ENCODE data around the gene NDRG2.

NDRG2 gene

DNA sequence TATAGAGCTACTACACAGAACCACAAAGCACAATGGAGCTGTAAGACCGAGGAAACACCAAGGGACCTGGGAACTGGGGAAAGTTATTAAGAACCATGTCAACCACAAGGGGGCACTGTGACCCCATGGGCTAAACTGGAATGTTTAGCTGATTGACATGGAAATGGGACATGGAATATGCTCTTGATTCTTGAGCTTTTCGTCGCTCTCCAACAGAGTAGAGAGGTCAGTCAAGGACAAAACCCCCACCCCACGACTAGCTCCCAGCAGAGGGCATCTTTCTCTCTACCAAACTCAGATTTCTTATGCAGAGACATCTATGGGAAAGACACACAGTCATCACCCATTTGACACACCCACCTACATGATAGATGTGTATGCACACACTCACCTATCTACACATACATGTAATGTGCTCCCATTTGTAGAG is 10.1 kb downstream of the NDRG2 start:
- H3K27ac ChIP-seq = no peak overlapping the region
- TF ChIP-seq, protein P1, sequence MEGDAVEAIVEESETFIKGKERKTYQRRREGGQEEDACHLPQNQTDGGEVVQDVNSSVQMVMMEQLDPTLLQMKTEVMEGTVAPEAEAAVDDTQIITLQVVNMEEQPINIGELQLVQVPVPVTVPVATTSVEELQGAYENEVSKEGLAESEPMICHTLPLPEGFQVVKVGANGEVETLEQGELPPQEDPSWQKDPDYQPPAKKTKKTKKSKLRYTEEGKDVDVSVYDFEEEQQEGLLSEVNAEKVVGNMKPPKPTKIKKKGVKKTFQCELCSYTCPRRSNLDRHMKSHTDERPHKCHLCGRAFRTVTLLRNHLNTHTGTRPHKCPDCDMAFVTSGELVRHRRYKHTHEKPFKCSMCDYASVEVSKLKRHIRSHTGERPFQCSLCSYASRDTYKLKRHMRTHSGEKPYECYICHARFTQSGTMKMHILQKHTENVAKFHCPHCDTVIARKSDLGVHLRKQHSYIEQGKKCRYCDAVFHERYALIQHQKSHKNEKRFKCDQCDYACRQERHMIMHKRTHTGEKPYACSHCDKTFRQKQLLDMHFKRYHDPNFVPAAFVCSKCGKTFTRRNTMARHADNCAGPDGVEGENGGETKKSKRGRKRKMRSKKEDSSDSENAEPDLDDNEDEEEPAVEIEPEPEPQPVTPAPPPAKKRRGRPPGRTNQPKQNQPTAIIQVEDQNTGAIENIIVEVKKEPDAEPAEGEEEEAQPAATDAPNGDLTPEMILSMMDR (conservative IDR thresholded peaks at IDR 0.05) = peak; percentile 94

DNA sequence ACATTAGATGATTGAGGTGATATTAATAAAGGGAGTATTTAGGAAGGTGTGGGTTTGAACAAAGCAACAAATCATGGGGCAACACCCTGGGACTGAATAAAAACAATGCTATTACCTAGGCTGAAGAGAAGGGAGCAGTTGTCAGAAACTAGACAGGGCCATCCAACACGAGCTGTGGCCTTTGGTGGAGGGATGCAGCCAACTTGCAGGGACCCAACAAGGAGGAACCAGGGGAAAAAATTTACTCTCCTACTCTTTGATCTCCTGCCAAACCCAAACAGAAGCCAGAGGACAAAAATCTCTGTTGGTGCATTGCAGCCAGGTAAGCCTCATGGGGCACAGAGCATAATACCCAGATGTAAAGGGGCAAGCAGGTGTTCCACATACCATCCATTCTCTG is 13.7 kb downstream of the NDRG2 start:
- H3K27ac ChIP-seq = peak overlapping the region; percentile 75; the same call in 1 of the 2 replicates
- TF ChIP-seq, protein P1 (conservative IDR thresholded peaks at IDR 0.05) = no peak

DNA sequence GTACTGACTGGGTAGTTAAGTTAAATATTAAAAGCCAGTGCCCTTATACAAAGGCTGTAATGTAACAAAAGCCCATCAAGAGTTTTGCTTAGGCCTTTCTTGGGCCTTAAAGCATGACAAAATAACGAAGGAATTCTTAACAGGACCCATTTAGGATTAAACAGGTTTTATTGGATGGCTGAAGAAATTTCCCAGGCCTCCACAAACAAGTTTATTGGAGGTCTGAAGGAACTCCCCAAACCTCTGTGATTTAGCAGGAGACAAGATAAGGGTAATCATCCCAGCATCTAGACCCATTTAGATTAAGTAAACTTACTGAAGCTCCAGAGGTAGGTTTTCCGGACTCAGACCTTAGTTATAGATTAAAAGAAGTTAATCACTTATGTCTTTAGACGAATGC is 15.1 kb downstream of the NDRG2 start:
- H3K27ac ChIP-seq = peak overlapping the region; percentile 75

DNA sequence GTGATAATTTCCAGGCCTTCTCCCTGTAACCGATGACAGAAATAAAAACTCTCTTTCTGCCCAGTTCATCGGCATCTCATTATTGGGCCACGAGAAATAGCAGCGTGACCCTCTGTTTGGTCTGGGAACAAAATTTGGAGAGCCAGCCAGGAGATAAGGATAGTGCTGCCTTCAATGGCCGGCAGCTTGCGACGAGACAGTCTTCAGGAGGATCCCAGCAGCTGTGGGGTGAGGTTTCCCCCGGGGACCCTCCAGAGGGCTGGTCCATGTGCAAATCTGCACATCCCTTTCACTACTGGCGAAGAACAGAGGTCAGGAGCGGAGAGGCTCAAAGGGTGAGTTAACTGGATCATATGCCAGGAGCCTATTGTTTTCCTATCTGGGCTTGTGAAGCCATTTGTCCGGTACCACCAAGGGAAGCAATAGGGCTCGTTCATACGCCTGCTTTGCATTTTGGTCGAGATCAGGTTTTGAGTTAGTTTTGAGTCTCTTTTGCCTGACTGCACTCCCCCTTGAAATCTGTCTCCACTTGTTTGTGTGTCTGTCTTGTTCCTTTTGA is 21.0 kb downstream of the NDRG2 start:
- peak overlapping the region; percentile 93 for H3K27ac ChIP-seq
- TF ChIP-seq, protein P1 (conservative IDR thresholded peaks at IDR 0.05) = no peak

DNA sequence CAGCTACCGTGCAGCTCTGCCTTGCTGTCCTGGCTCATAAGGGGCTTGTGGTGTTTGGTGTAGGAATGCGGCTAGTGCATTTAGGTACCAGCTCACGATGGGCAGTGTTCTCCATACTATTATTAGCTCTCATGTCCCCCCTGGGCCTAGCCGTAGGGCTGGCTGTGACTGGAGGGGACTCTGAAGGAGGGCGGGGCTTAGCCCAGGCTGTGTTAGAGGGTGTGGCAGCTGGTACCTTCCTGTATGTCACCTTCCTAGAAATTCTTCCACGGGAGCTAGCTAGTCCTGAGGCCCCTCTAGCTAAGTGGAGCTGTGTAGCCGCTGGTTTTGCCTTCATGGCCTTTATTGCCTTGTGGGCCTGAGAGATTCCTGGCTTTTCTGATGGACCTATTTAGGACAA is 23.6 kb downstream of the NDRG2 start:
- H3K27ac ChIP-seq = peak overlapping the region; percentile 93
- TF ChIP-seq, protein P1 (conservative IDR thresholded peaks at IDR 0.05) = no peak

DNA sequence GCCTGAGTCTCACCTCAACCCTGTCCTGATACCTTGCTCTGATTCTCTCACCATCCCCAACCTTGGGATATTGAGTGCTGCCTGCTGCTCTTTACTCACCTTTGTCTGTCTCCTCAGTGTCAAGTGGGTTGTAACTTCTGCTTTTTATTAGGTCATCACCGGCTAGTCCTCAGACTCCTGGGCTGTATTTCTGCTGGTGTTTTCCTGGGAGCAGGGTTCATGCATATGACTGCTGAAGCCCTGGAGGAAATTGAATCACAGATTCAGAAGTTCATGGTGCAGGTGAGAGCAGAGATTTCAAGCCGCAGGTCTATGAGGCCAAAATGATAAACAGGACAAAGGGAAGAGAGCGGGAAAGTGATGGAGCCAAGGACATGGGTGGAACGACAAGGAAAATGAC is 25.3 kb downstream of the NDRG2 start:
- TF ChIP-seq, protein P1 (conservative IDR thresholded peaks at IDR 0.05) = no peak
- H3K27ac ChIP-seq = no peak overlapping the region

DNA sequence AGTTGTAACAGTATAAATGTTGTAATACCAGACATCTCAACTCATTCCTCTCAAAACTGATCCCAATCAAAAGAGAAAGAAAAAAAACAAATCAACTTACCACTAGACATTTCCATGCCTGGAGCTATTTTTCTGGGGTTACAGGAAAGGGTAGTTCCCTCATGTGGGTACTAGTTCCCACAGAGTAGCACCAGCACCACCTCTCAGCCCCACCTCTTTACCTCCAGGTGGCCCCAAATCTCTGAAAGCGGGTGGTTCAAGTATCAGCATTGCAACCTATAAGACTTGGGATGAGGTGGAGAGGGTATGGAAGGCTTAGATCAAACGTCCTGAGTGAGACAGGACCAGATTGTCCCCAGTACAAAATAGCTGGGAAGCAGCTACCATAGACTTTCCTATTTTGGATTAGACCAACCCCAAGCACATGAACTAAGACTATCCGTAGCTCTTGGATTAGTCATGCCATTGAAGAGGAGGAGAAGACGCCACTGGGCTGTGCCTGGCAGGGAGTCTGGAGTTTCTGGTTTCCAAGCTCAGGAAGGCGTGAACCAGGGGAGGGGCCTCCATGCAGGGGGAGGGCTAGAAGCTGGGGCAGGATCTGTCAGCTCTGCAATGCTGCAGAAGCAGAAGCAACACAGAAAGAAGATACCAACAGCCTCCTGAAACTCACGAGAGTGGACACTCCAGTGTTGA is 26.0 kb downstream of the NDRG2 start, which contains the start of gene SLC39A2:
Gene SLC39A2, plus strand, starts transcription at position 620 of the 693 bp plus-strand sequence. CDS start 154 bp downstream, outside the sequence.
- TF ChIP-seq, protein P1 (conservative IDR thresholded peaks at IDR 0.05) = no peak
- peak within 1 kb of the TSS; percentile 14; the same call in 1 of the 2 replicates for H3K27ac ChIP-seq

DNA sequence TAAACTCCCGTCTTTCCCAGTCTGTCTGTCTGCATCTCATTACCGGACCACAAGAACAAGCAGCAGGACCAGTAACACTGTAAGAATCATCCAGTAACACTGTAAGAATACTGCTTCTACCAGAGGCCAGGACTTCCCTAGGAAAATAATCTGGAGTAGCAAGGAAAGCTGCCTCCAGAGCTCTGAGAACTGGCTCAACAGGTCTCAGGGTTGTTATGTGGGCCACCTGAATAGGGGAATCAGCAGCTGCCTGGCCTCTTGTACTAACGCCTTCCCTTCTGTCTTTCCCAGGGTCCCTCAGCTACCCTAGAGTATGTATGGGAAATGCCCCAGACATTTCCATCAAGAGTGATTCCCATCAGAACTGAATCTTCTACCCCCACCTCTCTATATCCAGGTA is 26.7 kb downstream of the NDRG2 start:
- peak overlapping the region; percentile 14; the same call in 1 of the 2 replicates for H3K27ac ChIP-seq

More for the DNA sequence above, 26.7 kb downstream of the NDRG2 start:
- TF ChIP-seq, protein P1 (conservative IDR thresholded peaks at IDR 0.05) = no peak

All from VCaP (cell line).